ENCODE data around the gene TCF4.

DNA sequence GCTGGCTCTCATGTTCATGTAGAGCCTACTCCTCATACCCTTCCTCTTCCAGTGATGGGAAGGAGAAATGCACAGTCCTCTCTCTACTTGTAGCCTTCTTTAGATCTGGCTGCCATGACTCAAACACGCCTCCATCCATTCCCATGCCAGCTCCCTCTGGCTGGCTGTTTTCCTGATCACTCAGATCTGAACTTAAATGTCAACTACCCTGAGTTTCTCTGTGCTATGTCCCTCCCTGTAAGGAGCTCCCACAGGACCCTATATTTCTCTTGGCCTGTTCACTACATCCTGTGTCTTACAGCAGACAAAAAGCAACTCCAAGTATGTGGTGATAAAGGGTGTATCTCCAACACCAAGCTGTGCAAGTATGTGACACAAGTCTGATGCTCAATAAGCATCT lies 152.4 kb downstream of the TCF4 start:
- TF ChIP-seq POLR2AphosphoS5 (IDR thresholded peaks at IDR 0.05; ENCODE audit: borderline replicate concordance, low read depth, low read length) (no peak), EZH2 (IDR thresholded peaks at IDR 0.05) (no peak)
